Cardiac muscle cell (in vitro differentiated cells and primary cell): Measurements from ENCODE around the gene RAB36. TPM values are rescaled to one million over a fixed set of nuclear protein-coding genes. Genes with fewer than 3 reads are reported as not detected.

Experiments
- DNase-seq, 2 donors: peaks; one replicate each; pipeline versions ENCODE4 v3.0.0 to v3.0.0-alpha.2; 2010 to 2017; ENCODE audit warnings: low read depth in 1 of 2, low spot score in 1 of 2
- H3K27ac ChIP-seq: fragments of 200-600 bp; sonication (generic); 2 replicates; pipeline ENCODE4 v1.5.1; 2016
- H3K27me3 ChIP-seq: fragments of 200-600 bp; sonication (generic); 2 replicates; pipeline ENCODE4 v1.6.0; 2016; ENCODE audit warnings: control low read depth
- H3K36me3 ChIP-seq: fragments of 200-600 bp; sonication (generic); 2 replicates; pipeline ENCODE4 v1.5.1; 2016; ENCODE audit warnings: control low read depth
- H3K4me1 ChIP-seq: fragments of 200-600 bp; sonication (generic); 2 replicates; pipeline ENCODE4 v1.8.1; 2017; ENCODE audit warnings: low read depth, mild to moderate bottlenecking, mixed run types
- H3K4me3 ChIP-seq: fragments of 200-600 bp; sonication (generic); 2 replicates; pipeline ENCODE4 v1.5.1; 2016; ENCODE audit warnings: mild to moderate bottlenecking
- H3K9me3 ChIP-seq: fragments of 200-600 bp; sonication (generic); 2 replicates; pipeline ENCODE4 v1.5.1; 2017; ENCODE audit warnings: low read depth, mild to moderate bottlenecking, control low read depth
- polyA plus RNA-seq: library from polyadenylated mRNA; unstranded; fragments of >200 nt; fragmentation: Nextera tagmentation; extraction: Ambion mirVana; gene quantifications from 2 replicates; pipeline ENCODE4 v1.2.1, GENCODE V29; 2016
- total RNA-seq: library from RNA; depleted of rRNA; stranded (reverse); fragments of >200 nt; gene quantifications from 2 replicates; pipeline ENCODE4 v1.2.3, GENCODE V29; 2016
- TF ChIP-seq, protein P1 (sequence below): IDR thresholded peaks from 2 replicates; pipeline ENCODE4 v1.5.1; 2012; ENCODE audit warnings: low read depth, mild to moderate bottlenecking, low read length

RAB36 gene
- total and polyA plus RNA-seq, 2 experiments from 2014 or later: 2.9 to 6.7 TPM

- Histone ChIP-seq H3K36me3 (no peaks in the 10 kb centered on the region), H3K9me3 (no peaks in the 10 kb centered on the region), H3K4me1 (no peaks in the 10 kb centered on the region), H3K27ac (no peak overlapping the region), H3K4me3 (no peak overlapping the region), H3K27me3 (no peaks in the 10 kb centered on the region)
- DNase-seq: no peak
- TF ChIP-seq, protein P1, sequence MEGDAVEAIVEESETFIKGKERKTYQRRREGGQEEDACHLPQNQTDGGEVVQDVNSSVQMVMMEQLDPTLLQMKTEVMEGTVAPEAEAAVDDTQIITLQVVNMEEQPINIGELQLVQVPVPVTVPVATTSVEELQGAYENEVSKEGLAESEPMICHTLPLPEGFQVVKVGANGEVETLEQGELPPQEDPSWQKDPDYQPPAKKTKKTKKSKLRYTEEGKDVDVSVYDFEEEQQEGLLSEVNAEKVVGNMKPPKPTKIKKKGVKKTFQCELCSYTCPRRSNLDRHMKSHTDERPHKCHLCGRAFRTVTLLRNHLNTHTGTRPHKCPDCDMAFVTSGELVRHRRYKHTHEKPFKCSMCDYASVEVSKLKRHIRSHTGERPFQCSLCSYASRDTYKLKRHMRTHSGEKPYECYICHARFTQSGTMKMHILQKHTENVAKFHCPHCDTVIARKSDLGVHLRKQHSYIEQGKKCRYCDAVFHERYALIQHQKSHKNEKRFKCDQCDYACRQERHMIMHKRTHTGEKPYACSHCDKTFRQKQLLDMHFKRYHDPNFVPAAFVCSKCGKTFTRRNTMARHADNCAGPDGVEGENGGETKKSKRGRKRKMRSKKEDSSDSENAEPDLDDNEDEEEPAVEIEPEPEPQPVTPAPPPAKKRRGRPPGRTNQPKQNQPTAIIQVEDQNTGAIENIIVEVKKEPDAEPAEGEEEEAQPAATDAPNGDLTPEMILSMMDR: no peak
These were observed 24.3 kb upstream of the RAB36 start for GRCh38 chr22:23121000-23121421.

GRCh38 chr22:23121424-23121823, 23.9 kb upstream of the RAB36 start:
- DNase-seq: no peak
- H3K4me3 ChIP-seq: no peak overlapping the region
- TF ChIP-seq, protein P1: no peak
- H3K4me1 ChIP-seq: no peaks in the 10 kb centered on the region
- no peaks in the 10 kb centered on the region for H3K36me3 ChIP-seq
- no peak overlapping the region for H3K27ac ChIP-seq
- H3K9me3 ChIP-seq: no peaks in the 10 kb centered on the region
- no peaks in the 10 kb centered on the region for H3K27me3 ChIP-seq

DNA sequence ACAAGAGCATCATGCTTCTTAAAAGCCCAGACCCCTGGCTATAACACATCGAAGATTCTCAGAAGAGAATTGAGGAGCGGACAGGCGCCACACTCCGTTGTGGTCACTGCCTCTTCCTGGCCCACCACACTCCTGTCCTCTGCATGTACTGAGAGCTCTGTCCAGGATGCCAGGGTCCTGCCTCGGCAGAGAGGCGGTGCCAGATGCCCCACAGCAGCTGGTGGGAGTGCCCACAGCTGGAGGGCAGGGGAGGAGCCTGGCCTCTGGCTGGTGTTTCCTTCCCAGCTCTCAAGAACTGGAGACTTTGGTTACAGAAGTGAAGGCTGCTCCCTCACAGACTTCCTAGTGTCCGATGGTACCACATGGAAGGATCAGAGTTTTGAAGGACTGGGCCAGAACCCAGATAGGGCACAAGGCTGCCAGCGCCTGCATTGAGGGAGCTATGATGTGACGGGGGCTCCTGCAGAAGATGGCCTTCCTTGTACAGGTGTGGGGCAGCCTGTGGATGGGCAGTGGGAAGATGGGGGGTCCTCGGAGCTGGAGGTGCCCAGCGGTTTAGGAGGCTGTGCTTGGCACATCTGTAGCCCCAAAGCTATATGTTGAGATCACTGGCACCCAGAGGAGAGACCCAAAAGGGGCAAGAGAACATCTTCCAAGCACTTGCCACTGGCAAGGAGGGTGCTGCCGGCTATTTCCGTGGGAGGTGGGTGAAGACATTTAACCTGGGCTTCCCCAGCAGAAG, 22.9 kb upstream of the RAB36 start:
- DNase-seq: no peak
- TF ChIP-seq, protein P1: no peak
- H3K4me1 ChIP-seq: no peaks in the 10 kb centered on the region

DNA sequence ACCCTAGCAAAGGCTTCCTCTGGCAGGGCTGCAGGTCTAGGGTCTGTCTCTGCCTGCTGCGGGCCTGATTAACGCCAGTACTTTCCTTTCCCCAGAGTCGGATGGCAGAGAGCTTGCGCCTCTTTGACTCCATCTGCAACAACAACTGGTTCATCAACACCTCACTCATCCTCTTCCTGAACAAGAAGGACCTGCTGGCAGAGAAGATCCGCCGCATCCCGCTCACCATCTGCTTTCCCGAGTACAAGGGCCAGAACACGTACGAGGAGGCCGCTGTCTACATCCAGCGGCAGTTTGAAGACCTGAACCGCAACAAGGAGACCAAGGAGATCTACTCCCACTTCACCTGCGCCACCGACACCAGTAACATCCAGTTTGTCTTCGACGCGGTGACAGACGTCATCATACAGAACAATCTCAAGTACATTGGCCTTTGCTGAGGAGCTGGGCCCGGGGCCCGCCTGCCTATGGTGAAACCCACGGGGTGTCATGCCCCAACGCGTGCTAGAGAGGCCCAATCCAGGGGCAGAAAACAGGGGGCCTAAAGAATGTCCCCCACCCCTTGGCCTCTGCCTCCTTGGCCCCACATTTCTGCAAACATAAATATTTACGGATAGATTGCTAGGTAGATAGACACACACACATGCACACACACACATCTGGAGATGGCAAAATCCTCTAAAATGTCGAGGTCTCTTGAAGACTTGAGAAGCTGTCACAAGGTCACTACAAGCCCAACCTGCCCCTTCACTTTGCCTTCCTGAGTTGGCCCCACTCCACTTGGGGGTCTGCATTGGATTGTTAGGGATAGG, 22.1 kb upstream of the RAB36 start:
- Histone ChIP-seq H3K4me1 (no peaks in the 10 kb centered on the region), H3K27ac (no peak overlapping the region), H3K9me3 (no peaks in the 10 kb centered on the region), H3K27me3 (no peaks in the 10 kb centered on the region), H3K4me3 (no peak overlapping the region), H3K36me3 (no peaks in the 10 kb centered on the region)
- TF ChIP-seq, protein P1: no peak
- no peak for DNase-seq

More for the DNA sequence above, 22.9 kb upstream of the RAB36 start:
- Histone ChIP-seq H3K27me3 (no peaks in the 10 kb centered on the region), H3K9me3 (no peaks in the 10 kb centered on the region), H3K36me3 (no peaks in the 10 kb centered on the region), H3K4me3 (no peak overlapping the region), H3K27ac (no peak overlapping the region)

DNA sequence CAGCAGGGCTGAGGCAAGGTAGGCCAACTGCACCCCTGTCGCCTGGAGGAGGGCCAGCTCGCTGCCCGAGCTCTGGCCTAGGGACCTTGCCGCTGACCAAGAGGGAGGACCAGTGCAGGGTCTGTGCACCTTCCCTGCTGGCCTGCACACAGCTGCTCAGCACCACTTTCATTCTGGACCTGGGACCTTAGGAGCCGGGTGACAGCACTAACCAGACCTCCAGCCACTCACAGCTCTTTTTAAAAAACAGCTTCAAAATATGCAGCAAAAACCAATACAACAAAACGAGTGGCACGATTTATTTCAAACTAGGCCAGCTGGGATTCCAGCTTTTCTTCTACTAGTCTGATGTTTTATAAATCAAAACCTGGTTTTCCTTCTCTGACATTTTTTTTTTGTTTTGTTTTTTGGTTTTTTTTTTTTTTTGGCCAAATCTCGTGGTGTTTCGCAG, 21.4 kb upstream of the RAB36 start:
- Histone ChIP-seq H3K27me3 (no peaks in the 10 kb centered on the region), H3K36me3 (no peaks in the 10 kb centered on the region), H3K4me1 (no peaks in the 10 kb centered on the region), H3K27ac (no peak overlapping the region), H3K9me3 (no peaks in the 10 kb centered on the region), H3K4me3 (no peak overlapping the region)
- DNase-seq: no peak
- TF ChIP-seq, protein P1: no peak
